MCF 10A (cell line): ENCODE results near the gene FAM111B. TPM values are rescaled to one million over a fixed set of nuclear protein-coding genes. Genes with fewer than 3 reads are reported as not detected.

Experiments
- BruUV-seq: library from RNA; stranded (reverse); fragments of 400-500 nt; replicated peaks from 2 replicates; lab custom pipeline; 2021; lab: Mats Ljungman, UMichigan
- CTCF ChIA-PET: fragments of 300-600 bp; sonication (Branson Sonifier 250); formaldehyde crosslinking; extraction: SDS; loops from one replicate; lab custom pipeline; 2021; ENCODE audit warnings: antibody characterized with exemption, inconsistent platforms; lab: Yijun Ruan, JAX
- POLR2A ChIA-PET: fragments of 300-600, 350-650 bp; sonication (Branson Sonifier 250); formaldehyde crosslinking; extraction: SDS; loops from one replicate; lab custom pipeline; 2020; ENCODE audit warnings: antibody characterized with exemption, inconsistent platforms; lab: Yijun Ruan, JAX
- DNase-seq: peaks from one replicate; pipeline ENCODE4 v3.0.0-alpha.2; 2018; ENCODE audit not compliant: unreplicated experiment
- H3K27ac Mint-ChIP-seq: one replicate; pipeline ENCODE4 v1.8.0; 2022; ENCODE audit warnings: mild to moderate bottlenecking, low read depth, mixed read lengths; ENCODE audit not compliant: unreplicated experiment
- H3K27me3 Mint-ChIP-seq: one replicate; pipeline ENCODE4 v1.8.0; 2022; ENCODE audit warnings: mixed read lengths; ENCODE audit not compliant: insufficient read depth, unreplicated experiment
- H3K36me3 Mint-ChIP-seq: one replicate; pipeline ENCODE4 v1.8.0; 2022; ENCODE audit warnings: mild to moderate bottlenecking, moderate library complexity, mixed read lengths; ENCODE audit not compliant: insufficient read depth, unreplicated experiment
- H3K4me1 Mint-ChIP-seq: one replicate; pipeline ENCODE4 v1.8.0; 2022; ENCODE audit warnings: mixed read lengths; ENCODE audit not compliant: insufficient read depth, unreplicated experiment
- H3K4me3 Mint-ChIP-seq: one replicate; pipeline ENCODE4 v1.8.0; 2022; ENCODE audit warnings: mild to moderate bottlenecking, moderate library complexity, mixed read lengths; ENCODE audit not compliant: unreplicated experiment
- H3K9me3 Mint-ChIP-seq: one replicate; pipeline ENCODE4 v1.8.0; 2022; ENCODE audit warnings: mixed read lengths; ENCODE audit not compliant: unreplicated experiment
- intact Hi-C: fragments of 100-400 bp; cut with micrococcal nuclease; formaldehyde crosslinking; loops from 2 replicates; pipeline ENCODE4 v1.14.1; 2022
- total RNA-seq: library from RNA; stranded (reverse); gene quantifications from 2 replicates; pipeline ENCODE4 v1.2.3, GENCODE V29; 2022
- TF ChIP-seq, protein P1 (sequence below): fragments of 200-600 bp; IDR thresholded peaks from one replicate; pipeline ENCODE4 v1.8.0; 2022; ENCODE audit warnings: antibody characterized with exemption, mild to moderate bottlenecking; ENCODE audit not compliant: unreplicated experiment

Gene FAM111B
- total RNA-seq, 1 experiment from 2014 or later: 1.6 TPM

DNA sequence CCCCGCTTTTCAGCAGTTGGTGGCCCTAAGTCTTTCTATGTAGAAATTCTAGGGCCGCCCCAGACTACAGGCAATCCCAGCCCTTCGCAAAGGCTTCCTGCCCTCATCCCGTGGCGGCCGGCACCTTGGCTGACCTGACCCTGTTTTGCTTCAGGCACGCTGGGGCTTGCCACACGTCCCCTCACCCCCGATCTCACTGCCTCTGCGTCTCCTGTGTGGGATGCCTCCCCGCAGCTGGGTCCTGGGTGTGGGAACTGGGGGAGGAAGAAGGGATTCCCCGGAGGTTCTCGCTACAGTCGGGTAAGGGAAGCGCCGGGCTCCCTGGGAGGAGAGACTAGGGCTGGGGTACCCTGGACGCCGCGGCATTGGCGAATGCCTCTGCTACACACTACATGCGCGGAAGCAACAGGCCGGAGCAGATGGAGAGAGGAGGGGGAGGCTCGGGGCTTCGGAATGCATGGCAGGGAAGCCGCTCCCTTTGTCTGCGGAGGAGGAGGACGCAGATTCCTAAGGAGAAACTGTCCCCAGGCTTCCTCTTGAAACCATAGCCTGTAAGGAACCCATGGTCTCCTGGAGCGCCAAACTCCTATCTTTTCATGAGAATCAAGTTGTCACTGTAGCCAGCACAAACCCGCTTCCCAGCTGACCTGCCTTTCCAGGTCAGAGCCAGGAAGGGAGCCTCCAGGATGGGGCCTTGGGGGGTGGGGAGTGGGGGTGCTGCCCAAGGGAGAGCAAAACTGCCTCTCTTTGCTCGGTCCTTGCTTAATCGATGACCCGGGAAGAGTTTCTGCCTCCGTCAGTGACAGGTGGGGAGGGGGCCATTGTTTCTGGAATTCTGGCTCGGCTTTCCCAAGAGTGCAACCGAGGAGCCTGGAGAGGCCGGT lies 66.3 kb downstream of the FAM111B start:
- Mint-ChIP-seq H3K36me3 (peaks cover 17% of the 10 kb centered on the region), H3K4me1 (peaks cover 39% of the 10 kb centered on the region), H3K27ac (peak overlapping the region; percentile 88), H3K4me3 (no peak overlapping the region), H3K9me3 (no peaks in the 10 kb centered on the region), H3K27me3 (no peaks in the 10 kb centered on the region)
- no TSS peak for BruUV-seq
- TF ChIP-seq, protein P1, sequence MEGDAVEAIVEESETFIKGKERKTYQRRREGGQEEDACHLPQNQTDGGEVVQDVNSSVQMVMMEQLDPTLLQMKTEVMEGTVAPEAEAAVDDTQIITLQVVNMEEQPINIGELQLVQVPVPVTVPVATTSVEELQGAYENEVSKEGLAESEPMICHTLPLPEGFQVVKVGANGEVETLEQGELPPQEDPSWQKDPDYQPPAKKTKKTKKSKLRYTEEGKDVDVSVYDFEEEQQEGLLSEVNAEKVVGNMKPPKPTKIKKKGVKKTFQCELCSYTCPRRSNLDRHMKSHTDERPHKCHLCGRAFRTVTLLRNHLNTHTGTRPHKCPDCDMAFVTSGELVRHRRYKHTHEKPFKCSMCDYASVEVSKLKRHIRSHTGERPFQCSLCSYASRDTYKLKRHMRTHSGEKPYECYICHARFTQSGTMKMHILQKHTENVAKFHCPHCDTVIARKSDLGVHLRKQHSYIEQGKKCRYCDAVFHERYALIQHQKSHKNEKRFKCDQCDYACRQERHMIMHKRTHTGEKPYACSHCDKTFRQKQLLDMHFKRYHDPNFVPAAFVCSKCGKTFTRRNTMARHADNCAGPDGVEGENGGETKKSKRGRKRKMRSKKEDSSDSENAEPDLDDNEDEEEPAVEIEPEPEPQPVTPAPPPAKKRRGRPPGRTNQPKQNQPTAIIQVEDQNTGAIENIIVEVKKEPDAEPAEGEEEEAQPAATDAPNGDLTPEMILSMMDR: no peak
- intact Hi-C loops: no loop called here
- ChIA-PET POLR2A (interaction anchor here (0.6 to 4.4 kb wide), 21 partner anchors 9 to 597 kb away, joined by 3 to 39 read pairs (median 4); partner anchors contain the start of genes FAM111A, OSBP and STX3), CTCF (interaction anchor here (0.6 to 27.3 kb wide), 17 partner anchors 11 to 365 kb away, joined by 3 to 530 read pairs (median 6); partner anchors contain the start of gene FAM111A)
- DNase-seq: peak; percentile 67

DNA sequence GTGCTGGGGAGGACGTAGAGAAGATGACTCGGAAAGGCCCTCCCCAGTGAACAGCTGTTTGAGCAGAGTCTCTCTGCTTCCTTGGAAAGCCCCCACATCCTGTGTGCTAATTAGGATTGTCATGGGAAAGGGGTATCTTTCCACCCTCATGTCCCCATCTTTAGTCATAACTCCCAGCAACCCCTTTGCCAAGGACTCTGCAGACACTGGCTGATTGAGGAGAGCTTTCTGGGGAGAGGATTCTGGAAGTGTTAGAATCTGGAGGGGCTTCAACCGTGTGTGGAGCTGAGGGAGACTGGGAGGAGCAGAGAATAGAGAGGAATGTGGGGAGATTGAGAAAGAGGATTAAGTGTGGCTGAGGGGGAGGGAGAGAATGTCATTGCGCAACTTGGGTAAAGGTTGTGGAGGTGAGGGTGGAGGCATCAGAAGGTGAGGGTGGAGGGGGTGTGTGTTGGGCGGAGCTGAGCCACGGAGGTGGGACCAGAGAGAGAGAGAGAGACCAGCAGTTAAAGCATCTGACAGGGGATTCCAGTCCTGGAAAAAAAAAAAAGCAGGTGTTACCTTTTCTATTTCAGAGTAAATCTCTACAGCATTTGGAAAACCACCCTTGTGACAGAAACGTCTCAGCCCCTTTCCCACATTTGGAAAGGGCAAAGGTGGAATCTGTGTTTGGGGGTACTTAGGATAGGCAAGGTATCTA lies 67.1 kb downstream of the FAM111B start:
- peaks cover 39% of the 10 kb centered on the region for H3K4me1 Mint-ChIP-seq
- no peaks in the 10 kb centered on the region for H3K9me3 Mint-ChIP-seq
- peak overlapping the region; percentile 82 for H3K27ac Mint-ChIP-seq
- POLR2A ChIA-PET: interaction anchor here (0.6 to 4.4 kb wide), 21 partner anchors 8 to 1606 kb away, joined by 3 to 39 read pairs (median 3); partner anchors contain the start of genes FAM111A and FAM111B
- BruUV-seq: no TSS peak
- intact Hi-C loops: no loop called here
- no peak overlapping the region for H3K4me3 Mint-ChIP-seq
- peak; percentile 90 for DNase-seq
- no peaks in the 10 kb centered on the region for H3K27me3 Mint-ChIP-seq
- TF ChIP-seq, protein P1: no peak
- peaks cover 17% of the 10 kb centered on the region for H3K36me3 Mint-ChIP-seq
- CTCF ChIA-PET: interaction anchor here (0.6 to 27.3 kb wide), 17 partner anchors 7 to 385 kb away, joined by 3 to 530 read pairs (median 5); partner anchors contain the start of gene FAM111A

DNA sequence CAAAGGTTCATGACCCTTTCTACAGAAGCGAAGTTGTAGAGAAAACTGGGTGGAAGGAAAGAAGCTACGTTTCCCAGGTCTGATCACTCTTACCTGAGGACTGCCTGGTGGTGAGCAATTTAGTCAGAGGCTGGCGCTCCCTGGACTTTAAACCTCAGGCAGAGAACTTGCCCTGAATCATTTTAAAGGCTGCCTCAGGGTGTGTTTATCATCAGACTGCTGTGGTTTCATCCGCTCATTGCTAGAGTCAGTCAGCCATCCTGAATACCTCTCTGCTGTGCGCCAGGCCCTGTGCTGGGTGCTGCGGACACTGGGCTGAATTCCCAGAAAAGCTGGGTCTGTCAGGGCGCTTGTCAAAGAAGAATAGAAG lies 67.6 kb downstream of the FAM111B start:
- intact Hi-C loops: no loop called here

More for the DNA sequence above, 67.6 kb downstream of the FAM111B start:
- CTCF ChIA-PET: interaction anchor here (0.6 to 27.3 kb wide), 16 partner anchors 8 to 384 kb away, joined by 3 to 530 read pairs (median 5); partner anchors contain the start of gene FAM111A
- peaks cover 39% of the 10 kb centered on the region for H3K4me1 Mint-ChIP-seq
- POLR2A ChIA-PET: interaction anchor here (0.6 to 4.4 kb wide), 19 partner anchors 8 to 1606 kb away, joined by 3 to 39 read pairs (median 4); partner anchors contain the start of genes FAM111A and FAM111B
- H3K4me3 Mint-ChIP-seq: no peak overlapping the region
- TF ChIP-seq, protein P1: no peak
- H3K27me3 Mint-ChIP-seq: no peaks in the 10 kb centered on the region
- peak overlapping the region; percentile 82 for H3K27ac Mint-ChIP-seq
- H3K36me3 Mint-ChIP-seq: peaks cover 17% of the 10 kb centered on the region
- BruUV-seq: no TSS peak
- DNase-seq: peak; percentile 87
- H3K9me3 Mint-ChIP-seq: no peaks in the 10 kb centered on the region
